HUES6 (cell line): ENCODE measurements around the gene TSC22D1.
A peak's percentile ranks its signal among the peaks of the same experiment; 100 is the strongest.

Source experiments
- H3K27ac ChIP-seq: 2 replicates; pipeline ENCODE4 v1.7.0; 2013; ENCODE audit warnings: low read depth, mild to moderate bottlenecking, low read length, inconsistent platforms
- H3K27me3 ChIP-seq: 2 replicates; pipeline ENCODE4 v1.6.1; 2013; ENCODE audit warnings: low read length; ENCODE audit not compliant: control insufficient read depth, insufficient read depth
- H3K36me3 ChIP-seq: 2 replicates; pipeline ENCODE4 v1.6.1; 2013; ENCODE audit warnings: low read length; ENCODE audit not compliant: control insufficient read depth, insufficient read depth
- H3K4me1 ChIP-seq: 2 replicates; pipeline ENCODE4 v1.6.1; 2013; ENCODE audit warnings: low read length; ENCODE audit not compliant: control insufficient read depth, insufficient read depth
- H3K4me3 ChIP-seq: 2 replicates; pipeline ENCODE4 v1.5.1; 2013; ENCODE audit warnings: low read depth, low read length
- H3K9ac ChIP-seq: one replicate; pipeline ENCODE4 v1.6.1; 2013; ENCODE audit warnings: mild to moderate bottlenecking, low read length
- H3K9me3 ChIP-seq: 2 replicates; pipeline ENCODE4 v1.6.1; 2013; ENCODE audit warnings: low read depth, low read length; ENCODE audit not compliant: control insufficient read depth, insufficient read depth

The TSC22D1 gene

DNA sequence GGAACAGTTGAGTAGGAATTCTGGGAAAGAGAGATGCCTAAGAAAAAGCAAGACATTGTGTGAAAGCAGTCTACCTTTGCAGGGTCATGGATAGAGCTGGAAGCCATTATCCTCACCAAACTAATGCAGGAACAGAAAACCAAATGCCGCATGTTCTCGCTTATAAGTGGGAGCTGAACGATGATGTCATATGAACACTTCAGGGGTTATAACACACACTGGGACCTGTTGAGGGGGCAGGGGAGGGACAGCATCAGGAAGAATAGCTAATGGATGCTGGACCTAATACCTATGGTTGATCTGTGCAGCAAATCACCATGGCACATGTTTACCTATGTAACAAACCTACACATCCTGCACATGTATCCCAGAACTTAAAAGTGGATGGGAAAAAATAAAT, 69.9 kb downstream of the TSC22D1 start:
- H3K27me3 ChIP-seq, result no peaks in the 10 kb centered on the region
- H3K4me3 ChIP-seq, result no peak overlapping the region
- peaks cover 19% of the 10 kb centered on the region for H3K4me1 ChIP-seq
- H3K9me3 ChIP-seq, result no peaks in the 10 kb centered on the region
- no peak overlapping the region for H3K27ac ChIP-seq
- no peak overlapping the region for H3K9ac ChIP-seq
- no peaks in the 10 kb centered on the region for H3K36me3 ChIP-seq

- H3K9me3 ChIP-seq, result no peaks in the 10 kb centered on the region
- no peaks in the 10 kb centered on the region for H3K36me3 ChIP-seq
- H3K4me1 ChIP-seq, result peaks cover 19% of the 10 kb centered on the region
- H3K9ac ChIP-seq, result no peak overlapping the region
- no peak overlapping the region for H3K4me3 ChIP-seq
- no peaks in the 10 kb centered on the region for H3K27me3 ChIP-seq
- no peak overlapping the region for H3K27ac ChIP-seq
Observed at GRCh38 chr13:44504116-44504515, 72.0 kb downstream of the TSC22D1 start.

DNA sequence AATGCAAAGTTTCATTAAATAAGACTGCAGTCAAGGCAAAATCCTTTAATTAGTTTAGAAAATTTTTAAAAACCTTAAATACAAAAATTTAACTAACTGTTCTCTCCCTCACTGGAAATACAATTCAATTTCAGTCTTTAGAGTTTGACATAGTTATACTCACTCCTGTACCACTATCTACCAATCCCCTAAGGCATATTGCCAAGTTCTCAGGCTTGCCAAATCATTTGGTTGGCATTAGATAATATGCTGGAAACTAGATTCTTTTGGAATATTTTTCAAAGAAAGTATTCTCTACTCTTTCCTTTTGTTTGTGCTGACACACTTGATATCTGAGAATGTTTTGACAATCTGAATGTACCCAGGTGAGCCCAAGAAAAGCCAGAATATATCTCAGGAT, 77.2 kb downstream of the TSC22D1 start:
- no peak overlapping the region for H3K9ac ChIP-seq
- no peak overlapping the region for H3K27ac ChIP-seq
- H3K36me3 ChIP-seq, result no peaks in the 10 kb centered on the region
- H3K9me3 ChIP-seq, result no peaks in the 10 kb centered on the region
- no peaks in the 10 kb centered on the region for H3K27me3 ChIP-seq
- H3K4me1 ChIP-seq, result no peaks in the 10 kb centered on the region
- no peak overlapping the region for H3K4me3 ChIP-seq

DNA sequence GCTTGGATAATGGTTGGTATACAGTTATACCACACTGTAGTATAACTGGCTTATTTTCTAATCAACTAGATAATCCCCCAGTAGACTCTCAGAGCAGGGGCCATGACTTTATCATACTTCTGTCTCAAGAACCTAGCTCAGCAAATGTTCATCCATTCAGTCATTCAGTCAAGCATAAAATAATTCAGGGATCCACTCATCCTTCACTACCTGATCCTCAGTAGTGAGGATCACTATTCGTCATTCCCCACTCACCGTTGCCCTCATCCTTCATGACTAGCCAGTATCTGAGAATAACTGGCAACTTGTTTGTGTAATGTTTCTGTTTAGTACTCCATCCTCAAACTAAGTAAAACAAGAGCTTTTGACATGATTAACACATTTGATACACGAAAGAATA, 77.6 kb downstream of the TSC22D1 start:
- Histone ChIP-seq H3K36me3 (no peaks in the 10 kb centered on the region), H3K4me3 (no peak overlapping the region), H3K9me3 (no peaks in the 10 kb centered on the region), H3K27me3 (no peaks in the 10 kb centered on the region), H3K4me1 (peaks cover 4% of the 10 kb centered on the region), H3K27ac (no peak overlapping the region), H3K9ac (no peak overlapping the region)

DNA sequence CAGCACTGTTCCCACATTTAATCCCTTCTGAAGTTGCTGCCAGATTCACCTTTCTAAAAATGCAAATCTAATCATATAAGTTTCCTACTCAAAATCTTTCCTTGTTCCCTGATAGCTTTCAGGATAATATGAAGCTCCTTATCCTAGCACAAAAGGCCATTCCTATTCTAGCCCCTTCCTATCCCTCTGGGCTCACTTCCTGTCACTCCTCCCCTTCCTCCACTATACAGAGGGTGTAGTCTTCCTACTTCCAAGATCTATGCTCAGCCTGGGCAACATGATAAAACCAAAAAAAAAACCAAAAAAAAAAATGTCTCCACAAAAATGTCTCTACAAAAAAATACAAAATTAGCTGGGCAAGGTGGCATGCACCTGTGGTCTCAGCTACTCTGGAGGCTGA, 78.3 kb downstream of the TSC22D1 start:
- no peak overlapping the region for H3K9ac ChIP-seq
- H3K4me1 ChIP-seq, result peaks cover 11% of the 10 kb centered on the region
- H3K27me3 ChIP-seq, result no peaks in the 10 kb centered on the region
- H3K4me3 ChIP-seq, result no peak overlapping the region
- H3K27ac ChIP-seq, result no peak overlapping the region
- H3K36me3 ChIP-seq, result no peaks in the 10 kb centered on the region
- no peaks in the 10 kb centered on the region for H3K9me3 ChIP-seq

DNA sequence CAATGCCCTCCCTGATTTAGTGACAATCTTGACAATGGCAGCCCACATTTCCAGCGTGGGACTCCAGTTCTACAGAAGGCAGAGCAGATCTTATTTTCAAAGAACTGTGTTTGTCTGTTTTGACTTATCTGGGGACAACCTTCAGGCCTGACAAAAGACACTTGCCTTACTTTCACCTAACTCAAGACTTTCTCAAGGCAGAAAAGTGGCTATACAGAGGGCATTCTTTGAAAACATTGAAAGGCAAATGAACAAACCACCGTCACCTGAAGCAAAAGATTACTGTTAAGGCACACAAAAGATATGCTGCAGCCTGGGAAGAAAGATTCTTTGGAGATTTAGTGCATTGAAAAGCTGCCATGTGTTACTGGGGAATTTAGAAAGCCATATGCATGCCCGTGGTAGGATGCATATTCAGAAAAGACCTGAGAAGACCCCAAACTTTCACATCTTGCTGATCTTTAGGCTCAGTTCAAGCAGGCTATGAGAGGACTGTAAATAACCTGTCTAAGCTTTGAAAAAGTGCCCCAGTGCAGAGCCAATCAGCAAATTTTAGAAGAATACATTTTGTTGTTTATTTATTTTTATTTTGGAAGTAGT, 82.8 kb downstream of the TSC22D1 start:
- Histone ChIP-seq H3K27me3 (no peaks in the 10 kb centered on the region), H3K36me3 (no peaks in the 10 kb centered on the region), H3K9me3 (no peaks in the 10 kb centered on the region), H3K4me1 (peaks cover 12% of the 10 kb centered on the region), H3K4me3 (no peak overlapping the region), H3K9ac (no peak overlapping the region), H3K27ac (0 out of 2 replicates have a peak overlapping the region, but pooled peaks have one; percentile 4)

DNA sequence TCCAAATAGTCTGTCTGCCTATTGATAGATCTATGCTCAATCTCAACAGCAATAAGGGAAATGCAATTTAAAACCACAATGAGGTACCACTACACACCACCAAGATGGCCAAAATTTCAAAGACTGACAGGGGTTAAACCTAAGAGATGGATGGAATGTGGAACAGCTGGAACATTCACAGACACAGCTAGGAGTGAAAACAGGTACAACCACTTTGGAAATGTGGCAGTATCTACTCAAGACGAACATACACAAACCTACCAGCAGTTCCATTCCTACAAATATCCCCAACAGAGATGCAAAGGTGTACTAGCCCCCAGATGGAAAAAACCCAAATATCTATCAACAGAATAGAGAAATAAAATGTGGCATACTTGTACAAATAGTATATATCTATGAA, 86.4 kb downstream of the TSC22D1 start:
- Histone ChIP-seq H3K27me3 (no peaks in the 10 kb centered on the region), H3K36me3 (no peaks in the 10 kb centered on the region), H3K4me1 (peaks cover 12% of the 10 kb centered on the region), H3K4me3 (no peak overlapping the region), H3K9me3 (no peaks in the 10 kb centered on the region), H3K9ac (no peak overlapping the region), H3K27ac (no peak overlapping the region)

DNA sequence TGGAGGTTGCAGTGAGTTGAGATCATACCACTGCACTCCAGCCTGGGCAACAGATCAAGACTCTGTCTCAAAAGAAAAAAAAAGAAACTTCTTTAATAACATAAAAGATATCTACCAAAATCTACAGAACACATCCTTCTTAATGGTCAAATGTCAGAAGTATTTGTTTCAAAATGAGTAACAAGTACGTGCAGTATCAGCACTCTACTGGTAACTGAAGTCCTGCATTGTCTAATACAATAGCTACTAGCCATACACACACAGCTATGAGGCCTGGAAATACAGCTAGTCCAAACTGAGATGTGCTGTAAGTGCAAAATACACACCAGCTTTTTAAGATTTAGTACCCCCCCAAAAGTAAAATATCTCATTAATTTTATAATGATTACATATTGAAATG, 88.1 kb downstream of the TSC22D1 start:
- Histone ChIP-seq H3K9ac (no peak overlapping the region), H3K4me1 (peaks cover 2% of the 10 kb centered on the region), H3K27me3 (no peaks in the 10 kb centered on the region), H3K9me3 (no peaks in the 10 kb centered on the region), H3K27ac (no peak overlapping the region), H3K4me3 (no peak overlapping the region), H3K36me3 (no peaks in the 10 kb centered on the region)

DNA sequence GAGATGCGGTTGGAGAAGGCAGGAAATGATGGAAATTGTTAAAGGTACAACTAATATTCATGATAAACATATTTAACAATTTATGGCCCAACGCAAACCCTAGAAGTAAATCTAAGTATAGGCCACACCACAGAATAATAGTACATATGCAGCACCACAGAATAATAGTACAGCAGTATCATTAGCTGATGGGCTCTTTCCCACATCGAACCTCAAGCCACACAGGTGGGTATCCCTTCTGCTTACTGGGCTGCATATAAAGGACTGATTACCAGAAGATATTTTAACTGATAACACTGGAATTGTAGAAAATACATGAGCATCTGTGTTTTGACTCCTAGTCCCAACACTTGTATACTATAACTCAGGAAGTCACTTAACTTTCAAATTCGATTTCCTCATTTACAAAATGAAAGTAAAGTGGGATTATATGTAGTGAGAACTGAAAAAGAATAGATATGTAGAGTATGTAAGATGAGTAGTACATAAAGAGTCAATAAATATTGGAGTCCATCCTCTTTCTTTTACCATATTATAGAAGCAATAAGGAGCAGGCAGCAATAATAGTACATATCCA, 91.5 kb downstream of the TSC22D1 start:
- Histone ChIP-seq H3K27me3 (no peaks in the 10 kb centered on the region), H3K9ac (no peak overlapping the region), H3K36me3 (no peaks in the 10 kb centered on the region), H3K27ac (no peak overlapping the region), H3K4me1 (no peaks in the 10 kb centered on the region), H3K9me3 (no peaks in the 10 kb centered on the region), H3K4me3 (no peak overlapping the region)

DNA sequence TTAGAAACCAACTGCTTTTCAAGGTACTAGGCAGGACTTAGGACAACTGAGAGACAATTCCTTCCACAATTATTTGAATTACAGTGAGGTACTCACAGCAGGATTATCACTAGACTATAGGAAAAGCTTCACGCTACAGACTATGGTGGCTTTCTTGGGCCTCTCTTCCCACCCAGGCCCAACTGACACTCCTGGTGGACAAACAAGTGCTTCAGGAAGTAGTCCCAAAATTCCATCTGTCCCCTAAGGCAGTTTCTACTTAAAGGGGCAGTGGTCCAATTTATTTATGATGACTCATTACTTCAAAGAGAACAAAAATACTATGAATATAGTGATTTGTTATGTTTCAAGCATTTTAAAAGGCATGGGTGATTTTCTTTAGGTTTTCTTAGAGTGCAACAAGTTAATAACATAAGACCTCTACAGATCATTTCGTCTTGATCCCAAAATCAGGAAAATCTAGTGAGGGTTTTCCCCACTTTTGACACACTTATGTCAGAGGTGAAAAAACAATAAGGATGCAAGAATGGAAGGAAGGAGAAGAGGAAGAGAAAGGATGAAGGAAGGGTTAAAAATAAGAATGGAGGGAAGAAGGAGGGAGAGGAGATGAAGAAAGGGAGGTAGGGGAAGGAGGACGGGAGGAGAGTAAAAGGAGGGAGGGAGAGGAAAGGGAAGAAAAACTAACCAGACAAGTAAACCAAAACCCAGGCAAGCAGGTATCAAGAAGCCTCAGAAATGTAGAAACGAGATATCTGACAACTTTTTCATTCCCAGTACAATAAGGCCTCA, 101.8 kb downstream of the TSC22D1 start:
- H3K27ac ChIP-seq, result 0 out of 2 replicates have a peak overlapping the region, but pooled peaks have one; percentile 5
- no peak overlapping the region for H3K9ac ChIP-seq
- H3K4me1 ChIP-seq, result peaks cover 9% of the 10 kb centered on the region
- no peaks in the 10 kb centered on the region for H3K36me3 ChIP-seq
- peak overlapping the region; percentile 3; the same call in 1 of the 2 replicates for H3K4me3 ChIP-seq
- no peaks in the 10 kb centered on the region for H3K9me3 ChIP-seq
- no peaks in the 10 kb centered on the region for H3K27me3 ChIP-seq

DNA sequence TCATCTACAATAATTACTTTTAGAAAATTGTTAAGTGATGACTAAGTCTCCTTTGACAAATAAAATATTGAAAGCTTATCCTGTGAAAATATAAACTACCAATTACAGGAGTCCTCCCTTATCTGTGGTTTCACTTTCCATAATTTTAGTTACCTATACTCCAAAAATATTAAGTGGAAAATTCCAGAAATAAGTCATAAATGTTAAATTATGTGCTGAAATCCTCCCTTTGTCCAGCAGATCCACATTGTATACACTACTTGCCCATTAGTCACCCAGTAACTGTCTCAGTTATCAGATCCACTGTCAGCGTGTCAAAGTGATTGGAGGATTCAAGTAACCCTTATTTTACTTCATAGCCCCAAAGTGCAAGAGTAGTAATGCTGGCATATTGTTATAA, 104.4 kb downstream of the TSC22D1 start:
- Histone ChIP-seq H3K4me1 (peaks cover 9% of the 10 kb centered on the region), H3K36me3 (no peaks in the 10 kb centered on the region), H3K27ac (no peak overlapping the region), H3K9me3 (no peaks in the 10 kb centered on the region), H3K27me3 (no peaks in the 10 kb centered on the region), H3K9ac (no peak overlapping the region), H3K4me3 (no peak overlapping the region)
